Measurements from ENCODE around the gene CIZ1. TPM values are rescaled to one million over a fixed set of nuclear protein-coding genes. Genes with fewer than 3 reads are reported as not detected.

CIZ1 gene
- 68.6 to 92.4 TPM (median 89.9 TPM) in 5 replicates for total RNA-seq (2022; extraction: Qiagen RNA extraction; ENCODE audit: low read depth)

GRCh38 chr9:128191406-128192046, at the start of gene CIZ1:
TSS of gene CIZ1 (minus strand) at chr9:128191572. CDS start at chr9:128190857, 715 bp downstream.

GRCh38 chr9:128203024-128203706, 11.8 kb upstream of the CIZ1 start, which contains the start of gene DNM1:
TSS of gene DNM1 (plus strand) at chr9:128203379. CDS start at chr9:128203471, 92 bp downstream.

DNA sequence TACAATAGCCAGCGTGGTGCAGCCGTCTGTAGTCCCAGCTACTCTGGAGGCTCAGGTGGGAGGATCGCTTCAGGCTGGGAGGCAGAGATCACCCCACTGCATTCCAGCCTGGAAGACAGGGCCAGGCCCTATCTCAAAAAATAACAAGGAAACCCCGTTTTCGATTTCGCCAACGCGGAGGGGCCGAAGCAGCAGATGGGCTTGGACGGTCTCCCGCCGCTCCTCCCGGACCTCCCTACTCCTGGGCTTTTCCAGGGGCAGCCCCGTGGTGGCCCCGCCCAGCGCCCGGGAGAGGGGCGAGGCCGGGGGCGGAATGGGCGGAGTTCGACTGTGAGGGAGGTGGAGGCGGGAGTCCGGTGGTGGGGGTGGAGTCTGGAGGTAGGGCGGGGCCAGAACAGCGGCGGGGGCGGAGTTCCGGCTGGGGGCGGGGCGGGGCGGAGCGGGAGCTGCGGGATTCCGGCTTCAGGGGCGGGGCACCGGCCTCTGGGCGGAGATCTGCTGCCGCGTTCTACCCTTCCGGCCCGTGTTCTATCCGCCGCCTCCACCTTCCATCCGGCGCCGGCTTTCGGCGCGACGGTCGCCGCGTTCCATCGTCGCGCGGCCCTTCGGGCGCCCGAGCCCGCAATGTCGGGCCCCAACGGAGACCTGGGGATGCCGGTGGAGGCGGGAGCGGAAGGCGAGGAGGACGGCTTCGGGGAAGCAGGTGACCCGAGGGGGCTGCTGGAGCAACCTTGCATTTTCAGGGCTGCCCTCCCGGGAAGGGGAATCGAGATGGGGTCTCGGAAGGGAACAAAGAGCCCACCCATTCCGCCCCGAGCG, 31.4 kb downstream of the CIZ1 start, which contains the start of gene BBLN:
BBLN (plus strand) TSS at position 482 of the 819 bp plus-strand sequence; CDS start at position 625, 143 bp downstream.

DNA sequence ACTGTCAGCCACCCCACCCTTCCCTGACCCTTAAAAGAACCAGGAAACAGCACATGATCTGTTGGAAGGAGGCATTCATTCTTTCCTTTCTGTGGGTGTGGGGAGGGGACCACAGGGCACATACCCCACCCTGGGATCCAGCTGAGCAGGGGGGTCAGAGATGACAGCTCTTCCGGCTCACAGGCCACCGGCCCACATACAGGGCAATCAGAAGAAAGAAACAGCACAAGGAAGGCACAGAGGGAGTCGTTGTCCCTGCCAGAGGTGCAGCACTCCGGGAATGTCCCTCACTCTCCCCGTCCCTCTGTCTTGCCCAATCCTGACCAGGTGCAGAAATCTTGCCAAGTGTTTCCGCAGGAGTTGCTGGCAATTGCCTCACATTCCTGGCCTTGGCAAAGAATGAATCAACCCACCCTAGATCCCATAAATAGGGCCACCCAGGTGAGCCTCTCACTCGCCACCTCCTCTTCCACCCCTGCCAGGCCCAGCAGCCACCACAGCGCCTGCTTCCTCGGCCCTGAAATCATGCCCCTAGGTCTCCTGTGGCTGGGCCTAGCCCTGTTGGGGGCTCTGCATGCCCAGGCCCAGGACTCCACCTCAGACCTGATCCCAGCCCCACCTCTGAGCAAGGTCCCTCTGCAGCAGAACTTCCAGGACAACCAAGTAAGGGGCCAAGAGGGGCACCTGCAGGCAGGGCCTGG, 42.2 kb downstream of the CIZ1 start, which contains the start of gene LCN2:
LCN2 (plus strand) TSS at position 453 of the 701 bp plus-strand sequence; CDS start at position 526, 73 bp downstream.

DNA sequence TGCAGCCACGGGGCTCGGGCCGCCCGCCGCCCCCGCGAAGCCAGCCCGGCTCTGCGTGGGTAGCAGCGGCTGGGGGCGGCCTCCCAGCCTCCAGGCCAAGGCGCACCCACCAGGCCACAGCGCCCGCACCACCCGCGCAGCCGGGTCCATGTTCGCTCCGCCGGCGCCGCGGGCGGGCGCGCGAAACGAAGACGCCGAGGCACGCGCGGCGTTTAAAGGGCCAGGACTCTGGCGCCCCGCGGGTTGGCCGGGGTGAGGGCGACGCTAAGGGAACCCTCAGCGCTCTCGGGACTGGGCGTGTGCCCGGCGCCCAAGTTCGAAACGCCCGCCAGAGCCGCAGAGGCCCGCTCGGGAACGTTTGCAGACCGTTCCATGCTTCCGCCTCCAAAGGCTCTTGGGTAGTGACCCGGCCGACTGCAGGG, 63.8 kb downstream of the CIZ1 start, which contains the start of gene PTGES2:
PTGES2 (minus strand) TSS at position 162 of the 422 bp plus-strand sequence; CDS start at position 150, 12 bp downstream.

Other genes starting within 250 kb of the CIZ1 start
- gene EEIG1, start 210.6 kb downstream of the CIZ1 start, total RNA-seq (2022; extraction: Qiagen RNA extraction; ENCODE audit: low read depth): 65.8 to 85.4 TPM (median 74.9 TPM) in 5 replicates
- 5.4 to 8.4 TPM (median 8.2 TPM) in 5 replicates for gene NAIF1, start 124.3 kb downstream of the CIZ1 start, total RNA-seq (2022; extraction: Qiagen RNA extraction; ENCODE audit: low read depth)
- 8.1 to 9.8 TPM (median 8.2 TPM) in 5 replicates for gene SLC25A25, start 123.3 kb downstream of the CIZ1 start, total RNA-seq (2022; extraction: Qiagen RNA extraction; ENCODE audit: low read depth)
- 69.0 to 104 TPM (median 95.2 TPM) in 5 replicates for gene PTGES2, start 63.8 kb downstream of the CIZ1 start, total RNA-seq (2022; extraction: Qiagen RNA extraction; ENCODE audit: low read depth)
- 1.0 to 5.7 TPM (median 3.3 TPM) in 5 replicates for gene LCN2, start 42.1 kb downstream of the CIZ1 start, total RNA-seq (2022; extraction: Qiagen RNA extraction; ENCODE audit: low read depth)
- gene BBLN, start 31.3 kb downstream of the CIZ1 start, total RNA-seq (2022; extraction: Qiagen RNA extraction; ENCODE audit: low read depth): 40.0 to 66.7 TPM (median 60.4 TPM) in 5 replicates
- gene DNM1, start 11.8 kb upstream of the CIZ1 start, total RNA-seq (2022; extraction: Qiagen RNA extraction; ENCODE audit: low read depth): 82.3 to 102 TPM (median 86.9 TPM) in 5 replicates
- 46.7 to 56.1 TPM (median 50.3 TPM) in 5 replicates for gene GOLGA2, start 84.4 kb upstream of the CIZ1 start, total RNA-seq (2022; extraction: Qiagen RNA extraction; ENCODE audit: low read depth)
- gene SWI5, start 84.7 kb upstream of the CIZ1 start, total RNA-seq (2022; extraction: Qiagen RNA extraction; ENCODE audit: low read depth): 45.4 to 49.3 TPM (median 48.8 TPM) in 5 replicates
- 41.8 to 58.7 TPM (median 50.6 TPM) in 5 replicates for gene TRUB2, start 130.9 kb upstream of the CIZ1 start, total RNA-seq (2022; extraction: Qiagen RNA extraction; ENCODE audit: low read depth)
- gene COQ4, start 131.3 kb upstream of the CIZ1 start, total RNA-seq (2022; extraction: Qiagen RNA extraction; ENCODE audit: low read depth): 49.6 to 63.0 TPM (median 60.8 TPM) in 5 replicates
- 33.7 to 52.5 TPM (median 47.1 TPM) in 5 replicates for gene SLC27A4, start 149.0 kb upstream of the CIZ1 start, total RNA-seq (2022; extraction: Qiagen RNA extraction; ENCODE audit: low read depth)
- 63.1 to 87.1 TPM (median 82.4 TPM) in 5 replicates for gene URM1, start 179.8 kb upstream of the CIZ1 start, total RNA-seq (2022; extraction: Qiagen RNA extraction; ENCODE audit: low read depth)
- 31.8 to 43.4 TPM (median 33.7 TPM) in 5 replicates for gene CERCAM, start 229.3 kb upstream of the CIZ1 start, total RNA-seq (2022; extraction: Qiagen RNA extraction; ENCODE audit: low read depth)

Data from A549 treated with CpdA at 1 μM for 4 hours (cell line).